ENCODE data around the gene RHCE. TPM values are rescaled to one million over a fixed set of nuclear protein-coding genes. Genes with fewer than 3 reads are reported as not detected.
"Not testable (repeated sequence)": the region's sequence is repeated elsewhere in the genome, so short reads cannot be mapped to it uniquely, and the experiment has no call there.

Gene RHCE
- polyA plus RNA-seq, 1 experiment, result 0.25 TPM

DNA sequence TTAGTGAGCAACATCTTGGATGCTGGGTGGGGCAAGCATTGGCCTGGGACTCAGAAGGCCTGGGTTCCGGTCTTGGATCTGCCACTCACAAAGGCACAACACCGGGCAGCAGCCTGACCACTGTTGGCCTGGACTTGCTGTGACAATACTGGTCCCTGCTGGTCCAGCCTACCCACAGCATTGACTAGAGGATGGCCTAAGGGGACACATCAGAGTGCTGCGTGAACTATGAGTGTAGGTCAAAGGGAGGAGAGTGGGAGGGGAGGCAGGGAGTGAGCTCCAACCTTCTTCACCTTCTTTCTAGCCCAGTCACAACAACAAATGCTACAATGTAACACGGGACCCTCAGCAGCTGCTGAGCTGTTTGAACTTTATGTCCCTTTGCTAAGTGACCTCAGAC is 51.4 kb downstream of the RHCE start:
- Histone ChIP-seq H3K27me3 (ENCODE audit: control insufficient read depth, insufficient read depth, low read length) (no peaks in the 10 kb centered on the region), H3K27ac (ENCODE audit: low read depth, low read length) (no peak overlapping the region), H3K4me3 (ENCODE audit: low read depth, low read length) (no peak overlapping the region), H3K9me3 (ENCODE audit: control insufficient read depth, insufficient read depth, low read length) (no peaks in the 10 kb centered on the region)
- ChIA-PET POLR2A (interaction anchor here (1.1 kb wide), 1 partner anchor 122 kb away, joined by 3 read pairs; the partner anchor contains the start of gene RSRP1), CTCF (no interaction called here)
- no peak for DNase-seq (ENCODE audit: low read depth, low spot score)
- TF ChIP-seq, protein P1, sequence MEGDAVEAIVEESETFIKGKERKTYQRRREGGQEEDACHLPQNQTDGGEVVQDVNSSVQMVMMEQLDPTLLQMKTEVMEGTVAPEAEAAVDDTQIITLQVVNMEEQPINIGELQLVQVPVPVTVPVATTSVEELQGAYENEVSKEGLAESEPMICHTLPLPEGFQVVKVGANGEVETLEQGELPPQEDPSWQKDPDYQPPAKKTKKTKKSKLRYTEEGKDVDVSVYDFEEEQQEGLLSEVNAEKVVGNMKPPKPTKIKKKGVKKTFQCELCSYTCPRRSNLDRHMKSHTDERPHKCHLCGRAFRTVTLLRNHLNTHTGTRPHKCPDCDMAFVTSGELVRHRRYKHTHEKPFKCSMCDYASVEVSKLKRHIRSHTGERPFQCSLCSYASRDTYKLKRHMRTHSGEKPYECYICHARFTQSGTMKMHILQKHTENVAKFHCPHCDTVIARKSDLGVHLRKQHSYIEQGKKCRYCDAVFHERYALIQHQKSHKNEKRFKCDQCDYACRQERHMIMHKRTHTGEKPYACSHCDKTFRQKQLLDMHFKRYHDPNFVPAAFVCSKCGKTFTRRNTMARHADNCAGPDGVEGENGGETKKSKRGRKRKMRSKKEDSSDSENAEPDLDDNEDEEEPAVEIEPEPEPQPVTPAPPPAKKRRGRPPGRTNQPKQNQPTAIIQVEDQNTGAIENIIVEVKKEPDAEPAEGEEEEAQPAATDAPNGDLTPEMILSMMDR (IDR thresholded peaks at IDR 0.05; ENCODE audit: low read depth, low read length), result no peak

DNA sequence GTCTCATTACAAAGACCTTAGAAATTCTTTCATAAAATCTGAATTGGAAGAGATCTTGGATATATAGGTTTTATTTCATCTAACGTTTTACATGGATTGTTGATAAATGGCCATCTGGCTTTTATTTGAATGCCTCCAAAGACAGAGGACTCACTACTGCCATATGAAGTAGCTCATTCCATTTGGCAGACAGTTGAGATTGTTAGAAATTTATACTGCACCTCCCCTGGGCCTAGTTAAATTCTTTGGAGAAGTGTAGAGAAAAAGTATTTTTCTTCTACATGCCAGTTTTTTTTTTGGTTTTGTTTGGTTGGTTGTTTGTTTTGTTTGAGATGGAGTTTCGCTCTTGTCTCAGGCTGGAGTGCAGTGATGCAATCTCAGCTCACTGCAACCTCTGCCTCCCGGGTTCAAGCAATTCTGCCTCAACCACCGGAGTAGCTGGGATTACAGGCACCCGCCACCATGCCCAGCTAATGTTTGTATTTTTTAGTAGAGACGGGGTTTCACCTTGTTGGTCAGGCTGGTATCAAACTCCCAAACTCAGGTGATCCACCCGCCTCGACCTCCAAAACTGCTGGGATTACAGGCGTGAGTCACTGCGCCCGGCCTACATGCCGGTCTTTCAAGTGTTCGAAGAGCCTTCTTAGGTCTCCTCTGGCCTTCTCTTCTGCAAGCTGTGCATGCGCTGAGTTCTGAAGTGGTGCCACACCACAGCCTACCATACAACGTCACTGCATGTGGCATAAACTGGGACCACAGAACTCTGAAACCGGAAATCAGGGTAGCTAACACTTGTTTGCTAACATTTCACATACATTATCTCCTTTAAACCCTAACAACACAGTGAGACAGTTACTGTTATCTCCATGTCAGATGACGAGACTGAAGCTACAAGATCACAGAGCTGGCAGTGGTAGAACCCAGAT is 57.7 kb downstream of the RHCE start:
- POLR2A ChIA-PET; H3K4me3 ChIP-seq (ENCODE audit: low read depth, low read length); CTCF ChIA-PET; H3K27ac ChIP-seq (ENCODE audit: low read depth, low read length); DNase-seq (ENCODE audit: low read depth, low spot score); H3K27me3 ChIP-seq (ENCODE audit: control insufficient read depth, insufficient read depth, low read length); H3K9me3 ChIP-seq (ENCODE audit: control insufficient read depth, insufficient read depth, low read length): not testable (repeated sequence)

DNA sequence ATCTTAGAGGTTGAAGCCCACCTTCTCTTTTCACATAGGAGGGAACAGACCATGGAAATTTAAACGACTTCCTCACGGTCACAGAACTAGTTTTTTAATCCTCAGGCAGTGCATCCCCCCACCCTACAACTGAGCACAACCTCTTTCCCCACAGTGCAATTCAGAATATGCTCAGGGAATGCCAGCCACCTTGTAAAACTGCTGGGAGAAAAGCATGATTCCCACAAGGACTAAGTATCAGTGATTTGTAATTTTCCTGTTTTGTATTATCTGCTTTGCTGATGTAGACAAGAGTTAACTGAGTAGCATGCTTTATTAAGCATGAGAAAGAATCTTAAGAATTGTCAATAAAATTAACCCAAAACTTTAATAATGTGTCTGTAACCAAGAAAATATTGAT is 58.7 kb downstream of the RHCE start:
- TF ChIP-seq, protein P1 (IDR thresholded peaks at IDR 0.05; ENCODE audit: low read depth, low read length), result no peak
- H3K9me3 ChIP-seq (ENCODE audit: control insufficient read depth, insufficient read depth, low read length), result no peaks in the 10 kb centered on the region
- no peak overlapping the region for H3K4me3 ChIP-seq (ENCODE audit: low read depth, low read length)
- ChIA-PET POLR2A (no interaction called here), CTCF (no interaction called here)
- H3K27ac ChIP-seq (ENCODE audit: low read depth, low read length), result no peak overlapping the region
- no peaks in the 10 kb centered on the region for H3K27me3 ChIP-seq (ENCODE audit: control insufficient read depth, insufficient read depth, low read length)
- no peak for DNase-seq (ENCODE audit: low read depth, low spot score)

DNA sequence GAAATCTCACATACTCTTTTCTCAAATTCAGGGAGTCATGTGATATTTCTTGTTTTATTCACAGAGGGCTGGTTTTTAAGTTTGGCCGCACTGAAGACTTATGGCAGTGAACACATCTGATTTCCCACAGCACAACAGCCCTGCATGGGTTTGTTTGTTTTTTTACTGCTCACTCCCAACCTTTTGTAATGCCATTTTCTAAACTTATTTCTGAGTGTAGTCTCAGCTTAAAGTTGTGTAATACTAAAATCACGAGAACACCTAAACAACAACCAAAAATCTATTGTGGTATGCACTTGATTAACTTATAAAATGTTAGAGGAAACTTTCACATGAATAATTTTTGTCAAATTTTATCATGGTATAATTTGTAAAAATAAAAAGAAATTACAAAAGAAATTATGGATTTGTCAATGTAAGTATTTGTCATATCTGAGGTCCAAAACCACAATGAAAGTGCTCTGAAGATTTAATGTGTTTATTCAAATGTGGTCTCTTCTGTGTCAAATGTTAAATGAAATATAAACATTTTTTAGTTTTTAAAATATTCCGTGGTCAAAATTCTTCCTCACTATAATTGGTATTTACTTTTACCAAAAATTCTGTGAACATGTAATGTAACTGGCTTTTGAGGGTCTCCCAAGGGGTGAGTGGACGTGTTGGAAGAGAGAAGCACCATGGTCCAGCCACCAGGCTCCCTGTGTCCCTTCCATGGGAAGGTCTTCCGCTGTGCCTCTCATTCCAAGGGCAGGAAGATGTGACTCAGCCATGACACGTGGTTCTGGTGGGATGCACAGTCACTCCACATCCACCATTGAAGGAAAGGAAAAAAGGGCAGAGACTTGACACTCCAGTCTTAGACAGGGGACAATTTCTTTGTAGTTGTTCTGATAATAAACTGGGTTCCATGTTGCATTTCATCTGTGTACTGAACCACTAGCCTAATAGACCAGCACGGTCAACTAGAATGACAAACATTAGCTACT is 59.7 kb downstream of the RHCE start:
- no peaks in the 10 kb centered on the region for H3K27me3 ChIP-seq (ENCODE audit: control insufficient read depth, insufficient read depth, low read length)
- ChIA-PET POLR2A (interaction anchor here (0.7 kb wide), 1 partner anchor 39 kb away, joined by 3 read pairs; no protein-coding TSS in a partner anchor), CTCF (no interaction called here)

DNA sequence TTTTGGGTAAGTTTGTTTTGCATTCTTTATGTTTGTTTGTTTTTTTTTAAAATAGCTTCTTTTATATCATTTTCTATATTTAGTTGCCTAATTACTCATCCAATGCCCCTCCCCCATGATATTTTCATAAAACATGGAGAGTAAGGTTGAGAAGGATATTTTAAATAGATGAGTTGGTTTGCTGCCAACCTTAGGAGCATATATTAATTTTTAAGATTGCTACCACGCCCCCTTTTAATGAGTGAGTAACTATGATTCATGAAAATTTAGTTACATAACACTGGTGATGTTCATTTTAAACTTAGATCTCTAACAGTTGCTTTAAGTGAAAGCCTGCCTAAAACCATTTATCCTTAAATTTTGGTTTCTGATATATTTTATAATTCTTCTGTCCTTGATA is 63.8 kb downstream of the RHCE start:
- DNase-seq (ENCODE audit: low read depth, low spot score), result no peak
- TF ChIP-seq, protein P1 (IDR thresholded peaks at IDR 0.05; ENCODE audit: low read depth, low read length), result no peak
- Histone ChIP-seq H3K27ac (ENCODE audit: low read depth, low read length) (no peak overlapping the region), H3K27me3 (ENCODE audit: control insufficient read depth, insufficient read depth, low read length) (no peaks in the 10 kb centered on the region), H3K4me3 (ENCODE audit: low read depth, low read length) (no peak overlapping the region), H3K9me3 (ENCODE audit: control insufficient read depth, insufficient read depth, low read length) (no peaks in the 10 kb centered on the region)
- CTCF ChIA-PET, result no interaction called here
- POLR2A ChIA-PET, result no interaction called here

More for the DNA sequence above, 59.7 kb downstream of the RHCE start:
- Histone ChIP-seq H3K27ac (ENCODE audit: low read depth, low read length) (no peak overlapping the region), H3K4me3 (ENCODE audit: low read depth, low read length) (no peak overlapping the region), H3K9me3 (ENCODE audit: control insufficient read depth, insufficient read depth, low read length) (no peaks in the 10 kb centered on the region)
- DNase-seq (ENCODE audit: low read depth, low spot score), result no peak
- TF ChIP-seq, protein P1 (IDR thresholded peaks at IDR 0.05; ENCODE audit: low read depth, low read length), result no peak
